ENCODE data around the gene MFAP5. TPM values are rescaled to one million over a fixed set of nuclear protein-coding genes. Genes with fewer than 3 reads are reported as not detected.
A peak's percentile ranks its signal among the peaks of the same experiment; 100 is the strongest.

Gene MFAP5
- total RNA-seq, 1 experiment from 2014 or later = 0.61 TPM

DNA sequence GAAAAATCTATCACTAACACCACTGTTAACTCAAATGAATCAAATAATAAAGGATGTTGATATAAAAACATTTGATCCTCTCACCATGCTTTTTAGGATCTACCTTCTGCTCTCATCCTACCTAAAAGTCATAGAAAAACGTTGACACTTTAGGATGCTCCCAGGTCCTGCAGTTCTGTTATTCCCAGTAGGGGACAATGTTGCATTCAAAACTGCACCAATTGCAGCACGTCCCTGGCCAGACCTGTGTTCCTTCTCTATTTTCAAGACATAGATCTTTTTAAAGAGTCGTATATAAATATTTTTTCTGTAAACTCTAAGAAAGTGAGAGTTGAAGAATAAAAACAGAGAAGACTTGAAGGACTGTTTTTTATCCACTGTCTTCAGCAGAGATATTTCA lies 58.8 kb downstream of the MFAP5 start:
- no peaks in the 10 kb centered on the region for H3K36me3 Mint-ChIP-seq (ENCODE audit: insufficient read depth, unreplicated experiment)
- H3K27ac Mint-ChIP-seq (ENCODE audit: unreplicated experiment) = no peak overlapping the region
- H3K9me3 Mint-ChIP-seq (ENCODE audit: unreplicated experiment) = no peaks in the 10 kb centered on the region
- no TSS peak for BruUV-seq (replicated peaks)
- no peaks in the 10 kb centered on the region for H3K4me1 Mint-ChIP-seq (ENCODE audit: low read depth, unreplicated experiment)
- no peak overlapping the region for H3K4me3 Mint-ChIP-seq (ENCODE audit: unreplicated experiment)
- intact Hi-C loops (cut with micrococcal nuclease; ENCODE audit: unreplicated experiment) = no loop called here
- peak in 1 of 2 experiments; percentile 16 for DNase-seq
- no peaks in the 10 kb centered on the region for H3K9me3 ChIP-seq
- H3K36me3 ChIP-seq (ENCODE audit: control insufficient read depth, insufficient read depth, low read length) = no peaks in the 10 kb centered on the region
- no peaks in the 10 kb centered on the region for H3K4me1 ChIP-seq
- no peaks in the 10 kb centered on the region for H3K27me3 ChIP-seq (replicated peaks; ENCODE audit: control insufficient read depth, insufficient read depth, low read length)
- peaks cover 40% of the 10 kb centered on the region for H3K27me3 Mint-ChIP-seq (ENCODE audit: insufficient read depth, unreplicated experiment)
- ChIA-PET POLR2A (no interaction called here), CTCF (no interaction called here)
- H3K4me3 ChIP-seq (ENCODE audit: low read depth, low read length) = no peak overlapping the region
- TF ChIP-seq, protein P1, sequence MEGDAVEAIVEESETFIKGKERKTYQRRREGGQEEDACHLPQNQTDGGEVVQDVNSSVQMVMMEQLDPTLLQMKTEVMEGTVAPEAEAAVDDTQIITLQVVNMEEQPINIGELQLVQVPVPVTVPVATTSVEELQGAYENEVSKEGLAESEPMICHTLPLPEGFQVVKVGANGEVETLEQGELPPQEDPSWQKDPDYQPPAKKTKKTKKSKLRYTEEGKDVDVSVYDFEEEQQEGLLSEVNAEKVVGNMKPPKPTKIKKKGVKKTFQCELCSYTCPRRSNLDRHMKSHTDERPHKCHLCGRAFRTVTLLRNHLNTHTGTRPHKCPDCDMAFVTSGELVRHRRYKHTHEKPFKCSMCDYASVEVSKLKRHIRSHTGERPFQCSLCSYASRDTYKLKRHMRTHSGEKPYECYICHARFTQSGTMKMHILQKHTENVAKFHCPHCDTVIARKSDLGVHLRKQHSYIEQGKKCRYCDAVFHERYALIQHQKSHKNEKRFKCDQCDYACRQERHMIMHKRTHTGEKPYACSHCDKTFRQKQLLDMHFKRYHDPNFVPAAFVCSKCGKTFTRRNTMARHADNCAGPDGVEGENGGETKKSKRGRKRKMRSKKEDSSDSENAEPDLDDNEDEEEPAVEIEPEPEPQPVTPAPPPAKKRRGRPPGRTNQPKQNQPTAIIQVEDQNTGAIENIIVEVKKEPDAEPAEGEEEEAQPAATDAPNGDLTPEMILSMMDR (IDR thresholded peaks at IDR 0.05; ENCODE audit: insufficient read depth in 1 of 2, low read depth in 1 of 2, low read length in 1 of 2, severe bottlenecking in 1 of 2, unreplicated experiment in 1 of 2) = peak; percentile 21 to 30

DNA sequence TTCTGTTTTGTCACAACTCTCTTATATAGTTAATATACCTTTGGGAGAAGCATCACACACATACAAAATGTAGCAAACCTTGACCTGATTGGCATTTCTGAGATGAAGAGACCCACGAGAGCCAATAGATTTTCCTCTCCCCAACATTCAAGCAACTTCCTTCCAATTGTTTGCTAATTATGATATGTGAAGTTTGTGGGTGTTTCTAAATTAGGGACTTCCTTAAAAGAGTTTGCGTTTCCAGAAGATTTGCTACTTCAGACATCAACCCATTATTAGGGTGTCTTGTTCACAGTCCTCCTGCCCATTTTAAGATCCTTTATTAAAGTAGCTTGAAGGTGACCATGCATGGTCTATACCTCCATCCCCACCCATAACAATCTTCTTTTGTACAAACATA lies 59.3 kb downstream of the MFAP5 start:
- no peaks in the 10 kb centered on the region for H3K9me3 Mint-ChIP-seq (ENCODE audit: unreplicated experiment)

DNA sequence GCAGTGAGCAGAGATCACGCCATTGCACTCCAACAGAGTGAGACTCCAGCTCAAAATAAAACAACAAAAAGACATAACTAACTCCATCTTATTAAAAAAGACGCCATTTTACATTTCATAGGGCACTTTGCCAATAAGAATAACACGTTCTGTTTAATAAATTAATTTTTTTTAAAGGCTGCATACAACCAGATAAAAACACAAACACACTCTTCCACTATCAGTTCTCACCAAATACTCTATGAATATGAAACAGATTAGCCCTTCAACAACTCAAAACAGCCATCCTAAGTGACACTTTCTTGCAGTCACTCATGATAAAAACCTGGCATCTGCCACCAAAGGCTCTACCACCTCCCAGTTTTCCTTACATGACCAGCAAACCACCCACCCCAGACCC lies 66.1 kb downstream of the MFAP5 start:
- no peak for DNase-seq
- Histone ChIP-seq H3K4me3 (ENCODE audit: low read depth, low read length) (no peak overlapping the region), H3K27me3 (replicated peaks; ENCODE audit: control insufficient read depth, insufficient read depth, low read length) (no peaks in the 10 kb centered on the region; the same call in 1 of the 2 replicates), H3K4me1 (no peaks in the 10 kb centered on the region), H3K9me3 (no peaks in the 10 kb centered on the region), H3K36me3 (ENCODE audit: control insufficient read depth, insufficient read depth, low read length) (no peaks in the 10 kb centered on the region)
- H3K36me3 Mint-ChIP-seq (ENCODE audit: insufficient read depth, unreplicated experiment) = no peaks in the 10 kb centered on the region
- ChIA-PET POLR2A (no interaction called here), CTCF (interaction anchor here (0.6 kb wide), 2 partner anchors 53 to 87 kb away, joined by 3 read pairs; no protein-coding TSS in a partner anchor)
- no peaks in the 10 kb centered on the region for H3K4me1 Mint-ChIP-seq (ENCODE audit: low read depth, unreplicated experiment)
- intact Hi-C loops (cut with micrococcal nuclease; ENCODE audit: unreplicated experiment) = no loop called here
- H3K9me3 Mint-ChIP-seq (ENCODE audit: unreplicated experiment) = no peaks in the 10 kb centered on the region
- no TSS peak for BruUV-seq (replicated peaks)
- peaks cover 21% of the 10 kb centered on the region for H3K27me3 Mint-ChIP-seq (ENCODE audit: insufficient read depth, unreplicated experiment)
- H3K27ac Mint-ChIP-seq (ENCODE audit: unreplicated experiment) = no peak overlapping the region
- TF ChIP-seq, protein P1 (IDR thresholded peaks at IDR 0.05; ENCODE audit: insufficient read depth in 1 of 2, low read depth in 1 of 2, low read length in 1 of 2, severe bottlenecking in 1 of 2, unreplicated experiment in 1 of 2) = no peak
- H3K4me3 Mint-ChIP-seq (ENCODE audit: unreplicated experiment) = no peak overlapping the region

More for the DNA sequence above, 59.3 kb downstream of the MFAP5 start:
- H3K27me3 Mint-ChIP-seq (ENCODE audit: insufficient read depth, unreplicated experiment) = peaks cover 39% of the 10 kb centered on the region
- no peak overlapping the region for H3K27ac Mint-ChIP-seq (ENCODE audit: unreplicated experiment)
- no TSS peak for BruUV-seq (replicated peaks)
- ChIA-PET CTCF (no interaction called here), POLR2A (no interaction called here)
- no peaks in the 10 kb centered on the region for H3K36me3 ChIP-seq (ENCODE audit: control insufficient read depth, insufficient read depth, low read length)
- no peaks in the 10 kb centered on the region for H3K9me3 ChIP-seq
- intact Hi-C loops (cut with micrococcal nuclease; ENCODE audit: unreplicated experiment) = no loop called here
- no peaks in the 10 kb centered on the region for H3K4me1 Mint-ChIP-seq (ENCODE audit: low read depth, unreplicated experiment)
- DNase-seq = no peak
- H3K4me3 ChIP-seq (ENCODE audit: low read depth, low read length) = no peak overlapping the region
- no peaks in the 10 kb centered on the region for H3K4me1 ChIP-seq
- no peak overlapping the region for H3K4me3 Mint-ChIP-seq (ENCODE audit: unreplicated experiment)
- TF ChIP-seq, protein P1 (IDR thresholded peaks at IDR 0.05; ENCODE audit: insufficient read depth in 1 of 2, low read depth in 1 of 2, low read length in 1 of 2, severe bottlenecking in 1 of 2, unreplicated experiment in 1 of 2) = no peak
- H3K27me3 ChIP-seq (replicated peaks; ENCODE audit: control insufficient read depth, insufficient read depth, low read length) = no peaks in the 10 kb centered on the region
- no peaks in the 10 kb centered on the region for H3K36me3 Mint-ChIP-seq (ENCODE audit: insufficient read depth, unreplicated experiment)

Other genes starting within 250 kb of the MFAP5 start
- not detected in 2 replicates for gene CLEC6A, start 206.9 kb downstream of the MFAP5 start, total RNA-seq (2022)
- not detected in 2 replicates for gene CLEC4D, start 149.3 kb downstream of the MFAP5 start, total RNA-seq (2022)
- gene CLEC4E, start 121.9 kb downstream of the MFAP5 start, total RNA-seq (2022) = not detected in 2 replicates
- not detected in 2 replicates for gene AICDA, start 50.0 kb downstream of the MFAP5 start, total RNA-seq (2022)
- gene RIMKLB, start 35.2 kb upstream of the MFAP5 start, total RNA-seq (2022) = 3.3 and 3.6 TPM in 2 replicates
- gene A2ML1, start 159.8 kb upstream of the MFAP5 start, total RNA-seq (2022) = not detected in 2 replicates